ENCODE results near the gene TEK.

- peak; percentile 58 to 80 (median 71) for TF ChIP-seq CTCF (IDR thresholded peaks at IDR 0.05)
- no peak for TF ChIP-seq POLR2A (IDR thresholded peaks at IDR 0.05)
Measured at GRCh38 chr9:27276193-27277030, 167.4 kb downstream of the TEK start.

All from tibial nerve (tissue), 3 donors.